Right lobe of liver (tissue), 4 donors: ENCODE measurements around the gene TNFRSF4.

Source experiments
- POLR2A ChIP-seq: fragments of 450-650 bp; IDR thresholded peaks from one replicate; pipeline ENCODE4 v1.6.1; 2017; ENCODE audit warnings: antibody characterized with exemption, mild to moderate bottlenecking
- TF ChIP-seq, protein P1 (sequence below), 4 donors: fragments of 200-600 bp in 3 of 4; fragments of 450-650 bp in 1 of 4; IDR thresholded peaks; one replicate each; pipeline versions ENCODE4 v1.5.1 to v1.8.0; 2016 to 2022; ENCODE audit warnings: antibody characterized with exemption in 4 of 4, mild to moderate bottlenecking in 2 of 4
- donor health status: DM: no; HTN: no; CAD: no.
- donor health status: DM: no; HTN: no; CAD: no.
- donor health status: DM: no; HTN: yes; CAD: no.

DNA sequence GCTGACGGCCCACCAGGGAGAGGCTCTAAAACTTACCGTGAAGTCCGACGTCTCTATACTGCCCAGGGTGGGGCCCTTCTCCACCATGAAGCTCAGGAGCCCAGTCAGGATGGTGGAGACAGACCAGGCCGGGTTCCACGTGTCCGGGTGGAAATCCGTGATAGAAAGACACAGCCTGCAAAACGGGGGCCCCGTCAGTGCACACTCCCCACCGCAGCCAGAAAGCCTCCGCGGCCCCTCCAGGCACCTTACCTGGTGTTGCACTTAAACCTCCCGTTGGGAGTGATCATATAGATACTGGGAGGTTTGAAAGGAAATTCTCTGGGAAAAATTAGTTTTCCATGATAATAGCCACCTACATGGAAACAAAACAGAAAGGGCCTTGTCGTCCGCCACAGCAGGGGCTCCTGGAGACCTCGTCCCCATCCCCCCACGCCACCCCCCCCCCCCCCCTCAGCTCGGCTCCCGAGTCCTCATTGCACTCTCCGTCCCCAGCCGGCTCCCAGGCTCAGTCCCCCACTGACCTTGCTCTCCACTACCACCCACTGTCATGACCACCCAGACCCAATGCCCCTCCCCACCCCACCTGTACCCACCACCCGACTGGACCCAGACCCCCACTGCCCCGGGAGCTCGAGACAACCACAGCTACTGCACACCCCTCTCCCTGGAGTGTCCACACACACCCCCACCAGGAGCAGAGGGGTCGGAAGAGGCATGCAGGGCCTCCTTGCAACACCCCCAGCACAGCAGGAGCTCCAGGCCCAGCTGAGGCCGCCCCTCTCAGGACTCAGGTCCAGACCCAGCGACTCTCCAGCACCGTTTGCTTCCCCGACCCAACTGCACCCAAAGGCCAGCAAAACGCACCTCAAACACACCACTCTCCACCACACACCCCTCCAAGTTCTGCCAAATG is 43.3 kb upstream of the TNFRSF4 start:
- TF ChIP-seq, protein P1, sequence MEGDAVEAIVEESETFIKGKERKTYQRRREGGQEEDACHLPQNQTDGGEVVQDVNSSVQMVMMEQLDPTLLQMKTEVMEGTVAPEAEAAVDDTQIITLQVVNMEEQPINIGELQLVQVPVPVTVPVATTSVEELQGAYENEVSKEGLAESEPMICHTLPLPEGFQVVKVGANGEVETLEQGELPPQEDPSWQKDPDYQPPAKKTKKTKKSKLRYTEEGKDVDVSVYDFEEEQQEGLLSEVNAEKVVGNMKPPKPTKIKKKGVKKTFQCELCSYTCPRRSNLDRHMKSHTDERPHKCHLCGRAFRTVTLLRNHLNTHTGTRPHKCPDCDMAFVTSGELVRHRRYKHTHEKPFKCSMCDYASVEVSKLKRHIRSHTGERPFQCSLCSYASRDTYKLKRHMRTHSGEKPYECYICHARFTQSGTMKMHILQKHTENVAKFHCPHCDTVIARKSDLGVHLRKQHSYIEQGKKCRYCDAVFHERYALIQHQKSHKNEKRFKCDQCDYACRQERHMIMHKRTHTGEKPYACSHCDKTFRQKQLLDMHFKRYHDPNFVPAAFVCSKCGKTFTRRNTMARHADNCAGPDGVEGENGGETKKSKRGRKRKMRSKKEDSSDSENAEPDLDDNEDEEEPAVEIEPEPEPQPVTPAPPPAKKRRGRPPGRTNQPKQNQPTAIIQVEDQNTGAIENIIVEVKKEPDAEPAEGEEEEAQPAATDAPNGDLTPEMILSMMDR (IDR thresholded peaks at IDR 0.05) = no peak
- TF ChIP-seq POLR2A = no peak
